HL-60 (cell line): ENCODE results near the gene SBSN.

ENCODE experiments used
- POLR2AphosphoS5 ChIP-seq: IDR thresholded peaks from 2 replicates; pipeline ENCODE4 v1.6.1; 2012; ENCODE audit warnings: low read depth
- TF ChIP-seq, protein P1 (sequence below): IDR thresholded peaks from one replicate; pipeline ENCODE4 v1.5.1; 2011; ENCODE audit warnings: low read length, control low read depth, inconsistent platforms; ENCODE audit not compliant: insufficient read depth
- TF ChIP-seq, protein P2 (sequence below): IDR thresholded peaks from 2 replicates; pipeline ENCODE4 v1.6.1; 2012; ENCODE audit warnings: low read depth; ENCODE audit not compliant: insufficient replicate concordance

DNA sequence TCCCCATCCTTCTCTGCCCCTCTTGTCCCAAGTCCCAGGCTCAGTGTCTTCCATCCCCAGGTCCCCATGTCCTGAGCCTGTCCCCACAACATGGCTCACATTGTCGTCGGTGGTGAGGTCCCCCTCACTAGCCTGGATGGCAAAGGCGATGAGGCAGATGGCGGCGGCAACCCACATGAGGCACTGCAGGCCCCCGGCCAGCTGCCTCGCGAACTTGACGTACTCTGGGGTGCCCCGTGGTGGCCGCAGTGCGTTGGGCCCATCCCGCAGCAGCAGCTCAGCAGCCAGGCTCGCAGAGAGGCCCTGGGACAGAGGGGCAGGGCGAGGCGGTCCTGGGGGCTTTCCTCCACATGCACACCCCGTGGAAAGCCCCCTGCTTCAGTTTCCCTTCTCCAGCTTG is 34.2 kb upstream of the SBSN start:
- TF ChIP-seq, protein P1, sequence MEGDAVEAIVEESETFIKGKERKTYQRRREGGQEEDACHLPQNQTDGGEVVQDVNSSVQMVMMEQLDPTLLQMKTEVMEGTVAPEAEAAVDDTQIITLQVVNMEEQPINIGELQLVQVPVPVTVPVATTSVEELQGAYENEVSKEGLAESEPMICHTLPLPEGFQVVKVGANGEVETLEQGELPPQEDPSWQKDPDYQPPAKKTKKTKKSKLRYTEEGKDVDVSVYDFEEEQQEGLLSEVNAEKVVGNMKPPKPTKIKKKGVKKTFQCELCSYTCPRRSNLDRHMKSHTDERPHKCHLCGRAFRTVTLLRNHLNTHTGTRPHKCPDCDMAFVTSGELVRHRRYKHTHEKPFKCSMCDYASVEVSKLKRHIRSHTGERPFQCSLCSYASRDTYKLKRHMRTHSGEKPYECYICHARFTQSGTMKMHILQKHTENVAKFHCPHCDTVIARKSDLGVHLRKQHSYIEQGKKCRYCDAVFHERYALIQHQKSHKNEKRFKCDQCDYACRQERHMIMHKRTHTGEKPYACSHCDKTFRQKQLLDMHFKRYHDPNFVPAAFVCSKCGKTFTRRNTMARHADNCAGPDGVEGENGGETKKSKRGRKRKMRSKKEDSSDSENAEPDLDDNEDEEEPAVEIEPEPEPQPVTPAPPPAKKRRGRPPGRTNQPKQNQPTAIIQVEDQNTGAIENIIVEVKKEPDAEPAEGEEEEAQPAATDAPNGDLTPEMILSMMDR, result no peak
- TF ChIP-seq POLR2AphosphoS5, result no peak
- TF ChIP-seq, protein P2, sequence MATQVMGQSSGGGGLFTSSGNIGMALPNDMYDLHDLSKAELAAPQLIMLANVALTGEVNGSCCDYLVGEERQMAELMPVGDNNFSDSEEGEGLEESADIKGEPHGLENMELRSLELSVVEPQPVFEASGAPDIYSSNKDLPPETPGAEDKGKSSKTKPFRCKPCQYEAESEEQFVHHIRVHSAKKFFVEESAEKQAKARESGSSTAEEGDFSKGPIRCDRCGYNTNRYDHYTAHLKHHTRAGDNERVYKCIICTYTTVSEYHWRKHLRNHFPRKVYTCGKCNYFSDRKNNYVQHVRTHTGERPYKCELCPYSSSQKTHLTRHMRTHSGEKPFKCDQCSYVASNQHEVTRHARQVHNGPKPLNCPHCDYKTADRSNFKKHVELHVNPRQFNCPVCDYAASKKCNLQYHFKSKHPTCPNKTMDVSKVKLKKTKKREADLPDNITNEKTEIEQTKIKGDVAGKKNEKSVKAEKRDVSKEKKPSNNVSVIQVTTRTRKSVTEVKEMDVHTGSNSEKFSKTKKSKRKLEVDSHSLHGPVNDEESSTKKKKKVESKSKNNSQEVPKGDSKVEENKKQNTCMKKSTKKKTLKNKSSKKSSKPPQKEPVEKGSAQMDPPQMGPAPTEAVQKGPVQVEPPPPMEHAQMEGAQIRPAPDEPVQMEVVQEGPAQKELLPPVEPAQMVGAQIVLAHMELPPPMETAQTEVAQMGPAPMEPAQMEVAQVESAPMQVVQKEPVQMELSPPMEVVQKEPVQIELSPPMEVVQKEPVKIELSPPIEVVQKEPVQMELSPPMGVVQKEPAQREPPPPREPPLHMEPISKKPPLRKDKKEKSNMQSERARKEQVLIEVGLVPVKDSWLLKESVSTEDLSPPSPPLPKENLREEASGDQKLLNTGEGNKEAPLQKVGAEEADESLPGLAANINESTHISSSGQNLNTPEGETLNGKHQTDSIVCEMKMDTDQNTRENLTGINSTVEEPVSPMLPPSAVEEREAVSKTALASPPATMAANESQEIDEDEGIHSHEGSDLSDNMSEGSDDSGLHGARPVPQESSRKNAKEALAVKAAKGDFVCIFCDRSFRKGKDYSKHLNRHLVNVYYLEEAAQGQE, result no peak
